ENCODE measurements around the gene MPPE1. TPM values are rescaled to one million over a fixed set of nuclear protein-coding genes. Genes with fewer than 3 reads are reported as not detected.

Gene MPPE1
- total and polyA plus RNA-seq, 2 of the 4 experiments (the other 2 are of a cell fraction), result 13.8 to 19.9 TPM

- Histone ChIP-seq H3K14ac (replicated peaks; ENCODE audit: low read depth, low read length) (no peak overlapping the region), H3K9me3 (ENCODE audit: control insufficient read depth, insufficient read depth, low read length) (peaks cover 3% of the 10 kb centered on the region), H3K4me2 (ENCODE audit: low read depth, low read length) (no peak overlapping the region), H4K8ac (ENCODE audit: low read depth in 2 of 2, low read length in 2 of 2) (no peak overlapping the region), H3K79me1 (ENCODE audit: low read depth in 1 of 2, low read length in 2 of 2) (no peaks in the 10 kb centered on the region), H3K36me3 (ENCODE audit: control insufficient read depth, insufficient read depth, low read length) (no peaks in the 10 kb centered on the region), H2BK15ac (ENCODE audit: low read depth, low read length) (no peak overlapping the region), H2AK9ac (replicated peaks; ENCODE audit: low read depth, low read length, poor library complexity) (no peak overlapping the region), H2AFZ (replicated peaks; ENCODE audit: low read length, poor library complexity) (no peak overlapping the region), H3K4ac (ENCODE audit: low read depth, low read length) (no peak overlapping the region), H3K56ac (ENCODE audit: extremely low read depth, insufficient read depth, low read length) (no peak overlapping the region), H3K4me1 (ENCODE audit: control insufficient read depth, insufficient read depth, low read length) (no peaks in the 10 kb centered on the region), H4K91ac (ENCODE audit: insufficient read depth, low read depth, low read length) (no peak overlapping the region), H3K27me3 (ENCODE audit: control insufficient read depth, insufficient read depth, low read length) (peaks cover 16% of the 10 kb centered on the region), H2BK120ac (ENCODE audit: low read depth, low read length) (no peak overlapping the region), H3K4me3 (ENCODE audit: insufficient read depth, low read depth, low read length) (no peak overlapping the region), H3K9ac (ENCODE audit: low read depth, low read length) (no peak overlapping the region), H2BK20ac (ENCODE audit: low read depth, low read length) (no peak overlapping the region), H3K18ac (ENCODE audit: low read depth, low read length) (no peak overlapping the region), H4K5ac (ENCODE audit: low read depth, low read length) (no peak overlapping the region), H3K23ac (ENCODE audit: low read depth, low read length) (no peak overlapping the region), H4K20me1 (ENCODE audit: insufficient read depth, low read length) (no peaks in the 10 kb centered on the region), H2BK5ac (ENCODE audit: low read depth, low read length, poor library complexity, severe bottlenecking) (no peak overlapping the region), H3K9me1 (ENCODE audit: insufficient read depth, low read length) (no peaks in the 10 kb centered on the region), H2AK5ac (ENCODE audit: low read depth, low read length) (no peak overlapping the region), H3K27ac (ENCODE audit: insufficient read depth, low read length) (no peak overlapping the region)
- DNase-seq, result no peak
- TF ChIP-seq RFX5 (IDR thresholded peaks at IDR 0.05; ENCODE audit: low read depth, low read length), result no peak
- TF ChIP-seq BHLHE40 (IDR thresholded peaks at IDR 0.05; ENCODE audit: low read depth, low read length), result no peak
- no peak for TF ChIP-seq RAD21 (IDR thresholded peaks at IDR 0.05; ENCODE audit: low read length)
- TF ChIP-seq MAFK (IDR thresholded peaks at IDR 0.05; ENCODE audit: low read depth, low read length), result no peak
- TF ChIP-seq MXI1 (IDR thresholded peaks at IDR 0.05; ENCODE audit: borderline replicate concordance, low read depth, low read length), result no peak
- TF ChIP-seq, protein P1, sequence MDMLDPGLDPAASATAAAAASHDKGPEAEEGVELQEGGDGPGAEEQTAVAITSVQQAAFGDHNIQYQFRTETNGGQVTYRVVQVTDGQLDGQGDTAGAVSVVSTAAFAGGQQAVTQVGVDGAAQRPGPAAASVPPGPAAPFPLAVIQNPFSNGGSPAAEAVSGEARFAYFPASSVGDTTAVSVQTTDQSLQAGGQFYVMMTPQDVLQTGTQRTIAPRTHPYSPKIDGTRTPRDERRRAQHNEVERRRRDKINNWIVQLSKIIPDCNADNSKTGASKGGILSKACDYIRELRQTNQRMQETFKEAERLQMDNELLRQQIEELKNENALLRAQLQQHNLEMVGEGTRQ (IDR thresholded peaks at IDR 0.05; ENCODE audit: low read depth, low read length), result no peak
- no peak for TF ChIP-seq RCOR1 (IDR thresholded peaks at IDR 0.05; ENCODE audit: insufficient replicate concordance, low read length)
- no peak for TF ChIP-seq CTCF (conservative IDR thresholded peaks at IDR 0.05; ENCODE audit: low read depth, low read length)
- TF ChIP-seq CEBPB (IDR thresholded peaks at IDR 0.05; ENCODE audit: low read depth, low read length), result no peak
- no peak for TF ChIP-seq CHD1 (IDR thresholded peaks at IDR 0.05; ENCODE audit: low read depth, low read length)
- BruUV-seq (replicated peaks), result no TSS peak
- intact Hi-C loops (cut with micrococcal nuclease) (no loop called here), in situ Hi-C loops (cut with MboI; ENCODE audit: low sequenced_read_pairs) (no loop called here), dilution Hi-C loops (cut with HindIII; ENCODE audit: low sequenced_read_pairs, unreplicated experiment) (no loop called here)
- WGBS, 2 experiments (ENCODE audit: extremely low coverage in 2 of 2, insufficient read length in 1 of 2), result 60% methylated on average over 1 of the region's 12 CpGs; no CpG with 5 or more reads in 1 of the 2 experiments
- ChIA-PET CTCF (interaction anchor here (0.6 kb wide), 1 partner anchor 11 kb away, joined by 6 read pairs; no protein-coding TSS in a partner anchor), POLR2A (ENCODE audit: unreplicated experiment) (no interaction called here)
- peak; percentile 59 for ATAC-seq (ENCODE audit: low read depth)
These were observed 17.8 kb upstream of the MPPE1 start for GRCh38 chr18:11925800-11926481.

Data from IMR-90 (cell line).